GM12801 (cell line): Measurements from ENCODE around the gene KCNC4.

Experiments used
- CTCF ChIP-seq: IDR thresholded peaks from one replicate; pipeline ENCODE4 v1.5.1; 2011; ENCODE audit warnings: control low read depth; ENCODE audit not compliant: insufficient read length; ENCODE audit errors: extremely low read depth

Gene KCNC4

DNA sequence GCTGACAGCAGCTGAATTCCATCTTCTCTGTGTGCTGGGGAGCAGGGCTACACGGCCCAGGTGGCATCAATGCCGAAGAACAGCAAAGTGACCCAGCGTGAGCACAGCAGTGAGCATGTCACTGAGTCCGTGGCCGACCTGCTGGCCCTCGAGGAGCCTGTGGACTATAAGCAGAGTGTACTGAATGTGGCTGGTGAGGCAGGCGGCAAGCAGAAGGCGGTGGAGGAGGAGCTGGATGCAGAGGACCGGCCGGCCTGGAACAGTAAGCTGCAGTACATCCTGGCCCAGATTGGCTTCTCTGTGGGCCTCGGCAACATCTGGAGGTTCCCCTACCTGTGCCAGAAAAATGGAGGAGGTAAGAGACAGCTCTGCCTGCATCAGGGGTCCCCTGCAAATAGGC lies 43.3 kb upstream of the KCNC4 start:
- TF ChIP-seq CTCF: no peak

GRCh38 chr1:110170766-110171733 lies 39.1 kb upstream of the KCNC4 start:
- TF ChIP-seq CTCF: no peak

DNA sequence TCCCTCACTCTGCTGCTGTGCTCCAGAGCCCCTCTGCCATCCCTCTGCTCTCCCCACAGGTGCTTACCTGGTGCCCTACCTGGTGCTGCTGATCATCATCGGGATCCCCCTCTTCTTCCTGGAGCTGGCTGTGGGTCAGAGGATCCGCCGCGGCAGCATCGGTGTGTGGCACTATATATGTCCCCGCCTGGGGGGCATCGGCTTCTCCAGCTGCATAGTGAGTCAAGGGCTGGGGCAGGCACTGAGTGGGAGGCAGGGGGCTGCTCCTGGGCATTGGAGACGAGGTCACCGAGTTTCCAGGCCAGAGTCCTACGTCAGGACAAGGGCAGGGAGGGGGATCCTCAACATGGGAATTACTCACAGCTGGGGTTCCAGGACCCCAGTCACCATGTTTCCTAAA lies 38.1 kb upstream of the KCNC4 start:
- no peak for TF ChIP-seq CTCF

GRCh38 chr1:110173466-110174105 lies 36.5 kb upstream of the KCNC4 start:
- no peak for TF ChIP-seq CTCF

- TF ChIP-seq CTCF: no peak
These were observed 35.2 kb upstream of the KCNC4 start for GRCh38 chr1:110174961-110175360.

DNA sequence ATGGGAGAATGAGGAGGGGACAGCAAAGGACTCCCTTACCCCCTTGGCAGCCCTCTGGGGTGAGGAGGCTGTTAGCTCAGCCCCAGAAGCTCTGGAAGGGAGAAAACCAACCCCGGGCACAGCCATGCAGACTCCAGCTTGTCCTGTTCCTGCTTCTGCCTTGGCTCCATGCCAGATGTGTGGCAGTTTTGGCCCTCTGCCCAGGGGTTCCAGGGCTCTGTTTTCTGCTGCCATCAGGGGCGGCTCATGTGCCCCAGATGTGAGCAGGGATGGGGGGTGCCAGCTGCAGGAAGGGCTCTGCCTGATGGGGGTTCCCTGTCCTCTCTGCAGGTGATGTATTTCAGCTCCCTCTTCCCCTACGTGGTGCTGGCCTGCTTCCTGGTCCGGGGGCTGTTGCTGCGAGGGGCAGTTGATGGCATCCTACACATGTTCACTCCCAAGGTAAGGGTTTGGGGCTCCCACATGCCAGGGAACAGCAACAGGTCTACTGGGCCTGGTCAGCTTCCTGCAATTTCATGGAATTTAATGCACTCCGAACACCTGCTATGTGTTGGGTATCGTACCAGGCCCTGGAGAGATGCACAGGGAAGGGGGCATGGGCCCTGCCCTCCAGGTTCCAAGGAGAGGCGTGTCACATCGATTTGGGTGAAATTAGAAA lies 33.7 kb upstream of the KCNC4 start:
- TF ChIP-seq CTCF: no peak

- TF ChIP-seq CTCF: no peak
These were observed 32.3 kb upstream of the KCNC4 start for GRCh38 chr1:110177775-110178174.
